Mammary epithelial cell (primary cell): ENCODE measurements around the gene NBEAL2.

Experiments
- CTCF ChIP-seq, 2 donors: IDR thresholded peaks in 1 of 2; conservative IDR thresholded peaks in 1 of 2; 2 replicates each; pipeline ENCODE4 v1.5.1; 2011 to 2012; ENCODE audit warnings: inconsistent platforms in 2 of 2, low read length in 2 of 2, mild to moderate bottlenecking in 2 of 2, control low read depth in 1 of 2, low read depth in 1 of 2; ENCODE audit not compliant: insufficient read depth in 1 of 2; ENCODE audit errors: extremely low read depth in 1 of 2
- EZH2 ChIP-seq: IDR thresholded peaks from 2 replicates; pipeline ENCODE4 v1.6.1; 2012; ENCODE audit warnings: low read length, inconsistent platforms, borderline replicate concordance

- TF ChIP-seq CTCF (conservative IDR thresholded peaks at IDR 0.05 in 1 of 2, IDR thresholded peaks at IDR 0.05 in 1 of 2; ENCODE audit: extremely low read depth in 1 of 2, insufficient read depth in 1 of 2, low read depth in 1 of 2, low read length in 2 of 2) (no peak), EZH2 (no peak)
These were observed 34.6 kb downstream of the NBEAL2 start for GRCh38 chr3:47014036-47014435.
